A549 (cell line): ENCODE measurements around the gene JAKMIP1. TPM values are rescaled to one million over a fixed set of nuclear protein-coding genes. Genes with fewer than 3 reads are reported as not detected.

Source experiments
- ATAC-seq, 2 experiments: fragments of 200-7000 bp in 1 of 2; fragments of >200 bp in 1 of 2; cut with Nextera tagmentation in 1 of 2; cut with Tn5 transposase in 1 of 2; 3 replicates each; pipeline versions ENCODE4 v1.8.0 to v1.9.1; 2018 to 2020; ENCODE audit warnings: mild to moderate bottlenecking in 1 of 2, moderate library complexity in 1 of 2
- CTCF ChIA-PET: fragments of 300-600 bp; sonication (Branson Sonifier 250); formaldehyde crosslinking; extraction: SDS; loops from one replicate; lab custom pipeline; 2021; ENCODE audit warnings: antibody characterized with exemption, inconsistent platforms; lab: Yijun Ruan, JAX
- POLR2A ChIA-PET: fragments of 350-600 bp; formaldehyde crosslinking; extraction: SDS; loops from one replicate; lab custom pipeline; 2021; ENCODE audit warnings: antibody characterized with exemption, inconsistent platforms; lab: Yijun Ruan, JAX
- DNase-seq, 2 experiments: peaks; one replicate each; pipeline versions ENCODE4 v3.0.0 to v3.0.0-alpha.2; 2011 to 2016; ENCODE audit warnings: low read depth in 1 of 2, low spot score in 1 of 2
- FAIRE-seq: peaks from 2 replicates; lab custom pipeline; 2011; peaks lifted over from hg19 to GRCh38; lab: Jason Lieb, UNC
- H3K27ac ChIP-seq, 2 experiments: fragments of >200 bp; sonication (Bioruptor Twin); formaldehyde crosslinking; 3 replicates each; pipeline ENCODE4 v1.5.1; 2016 to 2017
- H3K4me1 ChIP-seq: fragments of >200 bp; sonication (Bioruptor Twin); formaldehyde crosslinking; 3 replicates; pipeline ENCODE4 v1.6.1; 2016
- H3K4me2 ChIP-seq: fragments of >200 bp; sonication (Bioruptor Twin); formaldehyde crosslinking; 3 replicates; pipeline ENCODE4 v1.6.1; 2016
- H3K4me3 ChIP-seq: fragments of >200 bp; sonication (Bioruptor Twin); formaldehyde crosslinking; 3 replicates; pipeline ENCODE4 v1.5.1; 2016
- H3K9me3 ChIP-seq: fragments of >200 bp; sonication (Bioruptor Twin); formaldehyde crosslinking; 3 replicates; pipeline ENCODE4 v1.6.1; 2016
- BHLHE40 ChIP-seq: IDR thresholded peaks from 2 replicates; pipeline ENCODE4 v1.6.1; 2012; ENCODE audit warnings: low read depth, low read length, inconsistent platforms
- CEBPB ChIP-seq, 2 experiments: fragments of >200 bp in 1 of 2; sonication (Bioruptor Twin) in 1 of 2; formaldehyde crosslinking in 1 of 2; IDR thresholded peaks; 2 replicates each; pipeline ENCODE4 v1.6.1; 2012 to 2016
- CTCF ChIP-seq: fragments of >200 bp; sonication (Bioruptor Twin); formaldehyde crosslinking; IDR thresholded peaks from 3 replicates; pipeline ENCODE4 v1.5.1; 2016
- EP300 ChIP-seq, 2 experiments: fragments of >200 bp; sonication (Bioruptor Twin); formaldehyde crosslinking; IDR thresholded peaks; 2 replicates in 1 of 2; 3 replicates in 1 of 2; pipeline ENCODE4 v1.6.1; 2016 to 2017
- FOXS1 ChIP-seq: fragments of 250-450 bp; sonication (Bioruptor Pico); IDR thresholded peaks from 2 replicates; pipeline ENCODE4 v1.5.0; 2020; ENCODE audit warnings: mild to moderate bottlenecking, moderate library complexity
- HDAC2 ChIP-seq: fragments of 200-600 bp; sonication (generic); IDR thresholded peaks from 2 replicates; pipeline ENCODE4 v1.6.1; 2016
- JUN ChIP-seq, 2 experiments: fragments of >200 bp; sonication (Bioruptor Twin); formaldehyde crosslinking; IDR thresholded peaks; 2 replicates in 1 of 2; 3 replicates in 1 of 2; pipeline ENCODE4 v1.6.1; 2016 to 2017
- MAZ ChIP-seq: fragments of 150-350 bp; IDR thresholded peaks from 2 replicates; pipeline ENCODE4 v1.6.1; 2014; ENCODE audit warnings: antibody characterized with exemption, low read depth, low read length, borderline replicate concordance
- NR3C1 ChIP-seq: fragments of >200 bp; sonication (Bioruptor Twin); formaldehyde crosslinking; IDR thresholded peaks from 3 replicates; pipeline ENCODE4 v1.6.1; 2017
- PHF8 ChIP-seq: fragments of 200-600 bp; sonication (generic); IDR thresholded peaks from 2 replicates; pipeline ENCODE4 v1.6.1; 2016; ENCODE audit warnings: low read depth, mild to moderate bottlenecking, antibody characterized with exemption, moderate library complexity, borderline replicate concordance
- RAD21 ChIP-seq, 2 experiments: fragments of >200 bp in 1 of 2; sonication (Bioruptor Twin) in 1 of 2; formaldehyde crosslinking in 1 of 2; IDR thresholded peaks in 1 of 2; conservative IDR thresholded peaks in 1 of 2; 2 replicates in 1 of 2; 3 replicates in 1 of 2; pipeline ENCODE4 v1.6.1; 2012 to 2018; ENCODE audit warnings: inconsistent platforms in 1 of 2
- SMC3 ChIP-seq: fragments of >200 bp; sonication (Bioruptor Twin); formaldehyde crosslinking; IDR thresholded peaks from 3 replicates; pipeline ENCODE4 v1.6.1; 2018; ENCODE audit warnings: inconsistent platforms
- TFCP2L1 ChIP-seq: fragments of 250-450 bp; sonication (Bioruptor Pico); IDR thresholded peaks from 2 replicates; pipeline ENCODE4 v1.5.0; 2021; ENCODE audit warnings: mild to moderate bottlenecking
- TP53 ChIP-seq: fragments of 250-450 bp; sonication (Bioruptor Pico); IDR thresholded peaks from 2 replicates; pipeline ENCODE4 v1.5.0; 2021; ENCODE audit warnings: mild to moderate bottlenecking, moderate library complexity
- ZC3H11A ChIP-seq: fragments of 450-650 bp; IDR thresholded peaks from 2 replicates; pipeline ENCODE4 v1.6.1; 2014; ENCODE audit warnings: antibody characterized with exemption, mild to moderate bottlenecking
- ZFP36 ChIP-seq: fragments of 450-650 bp; IDR thresholded peaks from 2 replicates; pipeline ENCODE4 v1.6.1; 2014; ENCODE audit warnings: borderline replicate concordance; ENCODE audit not compliant: partially characterized antibody
- ZNF302 ChIP-seq: fragments of 250-450 bp; sonication (Bioruptor Pico); IDR thresholded peaks from 2 replicates; pipeline ENCODE4 v1.9.0; 2021; ENCODE audit warnings: inconsistent platforms, mild to moderate bottlenecking, moderate library complexity
- WGBS: methylation state at CpG from one replicate; pipeline ENCODE4 v1.1.6; 2017; ENCODE audit errors: missing lambda C conversion rate; 5-methylcytosine and 5-hydroxymethylcytosine counted together
- polyA plus RNA-seq, 4 experiments: library from polyadenylated mRNA; depleted of rRNA in 3 of 4; stranded (reverse); fragments of >200 nt; fragmentation: RNase III in 1 of 4; extraction: RNeasy Plus Mini Kit Qiagen cat#74134 plus additional on column Dnase treatment in 1 of 4; gene quantifications; 2 replicates in 3 of 4; 3 replicates in 1 of 4; pipeline ENCODE4 v1.2.3, GENCODE V29; 2011 to 2017
- TF ChIP-seq, protein P1 (sequence below): fragments of 150-350 bp; IDR thresholded peaks from 2 replicates; pipeline ENCODE4 v1.6.1; 2014; ENCODE audit warnings: low read depth, mild to moderate bottlenecking, low read length
- TF ChIP-seq, protein P2 (sequence below): IDR thresholded peaks from 2 replicates; pipeline ENCODE4 v1.6.1; 2012
- TF ChIP-seq, protein P3 (sequence below): fragments of >200 bp; sonication (Bioruptor Twin); formaldehyde crosslinking; IDR thresholded peaks from 3 replicates; pipeline ENCODE4 v1.6.1; 2016
- TF ChIP-seq, protein P4 (sequence below): fragments of 450-650 bp; IDR thresholded peaks from 2 replicates; pipeline ENCODE4 v1.6.1; 2014; ENCODE audit warnings: antibody characterized with exemption
- TF ChIP-seq, protein P5 (sequence below): fragments of 200-600 bp; sonication (generic); IDR thresholded peaks from 2 replicates; pipeline ENCODE4 v1.6.1; 2016; ENCODE audit warnings: antibody characterized with exemption, mild to moderate bottlenecking, moderate library complexity

Gene JAKMIP1
- polyA plus RNA-seq, 2 of the 4 experiments (the other 2 are of a cell fraction), result not detected

DNA sequence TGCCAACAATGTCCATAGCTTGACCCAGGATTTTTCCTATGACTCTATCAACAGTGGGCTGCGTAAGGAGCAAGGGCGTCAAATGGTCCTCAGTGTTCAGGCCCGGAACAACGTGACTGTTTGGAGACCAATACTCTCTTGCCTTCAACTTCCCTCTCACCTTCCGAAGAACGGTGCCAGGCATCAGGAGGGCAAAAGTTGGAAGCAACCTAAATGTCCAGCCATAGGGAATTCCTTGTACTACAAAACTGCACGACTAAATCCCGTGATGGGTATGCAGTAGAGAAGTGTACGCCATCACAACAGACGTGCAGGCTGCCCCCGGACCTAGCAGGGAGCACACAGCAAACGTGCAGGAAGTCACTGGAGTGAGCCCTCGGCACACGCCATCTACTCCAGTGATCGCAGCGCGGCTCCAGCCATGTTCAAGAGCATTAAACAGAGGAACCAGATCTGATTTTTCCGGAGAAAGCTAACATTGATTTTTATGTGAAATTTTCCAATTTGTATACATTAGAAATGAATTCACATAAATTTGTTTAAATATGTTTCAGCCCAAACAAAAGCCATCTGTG lies 79.0 kb downstream of the JAKMIP1 start:
- TF ChIP-seq, protein P1, sequence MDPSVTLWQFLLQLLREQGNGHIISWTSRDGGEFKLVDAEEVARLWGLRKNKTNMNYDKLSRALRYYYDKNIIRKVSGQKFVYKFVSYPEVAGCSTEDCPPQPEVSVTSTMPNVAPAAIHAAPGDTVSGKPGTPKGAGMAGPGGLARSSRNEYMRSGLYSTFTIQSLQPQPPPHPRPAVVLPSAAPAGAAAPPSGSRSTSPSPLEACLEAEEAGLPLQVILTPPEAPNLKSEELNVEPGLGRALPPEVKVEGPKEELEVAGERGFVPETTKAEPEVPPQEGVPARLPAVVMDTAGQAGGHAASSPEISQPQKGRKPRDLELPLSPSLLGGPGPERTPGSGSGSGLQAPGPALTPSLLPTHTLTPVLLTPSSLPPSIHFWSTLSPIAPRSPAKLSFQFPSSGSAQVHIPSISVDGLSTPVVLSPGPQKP, result no peak
- TF ChIP-seq, protein P2, sequence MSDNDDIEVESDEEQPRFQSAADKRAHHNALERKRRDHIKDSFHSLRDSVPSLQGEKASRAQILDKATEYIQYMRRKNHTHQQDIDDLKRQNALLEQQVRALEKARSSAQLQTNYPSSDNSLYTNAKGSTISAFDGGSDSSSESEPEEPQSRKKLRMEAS, result no peak
- no peak for TF ChIP-seq MAZ
- TF ChIP-seq, all 56 proteins: peak for 0
- Histone ChIP-seq H3K4me3 (no peak overlapping the region), H3K4me2 (no peak overlapping the region), H3K9me3 (no peaks in the 10 kb centered on the region), H3K4me1 (no peaks in the 10 kb centered on the region), H3K27ac (no peak overlapping the region)
- CTCF ChIA-PET, result no interaction called here
- no peak for DNase-seq
- POLR2A ChIA-PET, result no interaction called here
- no peak for FAIRE-seq
- ATAC-seq, result no peak
- 73% methylated on average over 18 of the region's 18 CpGs for WGBS

GRCh38 chr4:6120361-6120760 lies 80.0 kb downstream of the JAKMIP1 start:
- WGBS, result 44% methylated on average over 6 of the region's 6 CpGs
- FAIRE-seq (no peak), DNase-seq (no peak), ATAC-seq (no peak)
- H3K4me2 ChIP-seq, result no peak overlapping the region
- no peak overlapping the region for H3K4me3 ChIP-seq
- H3K4me1 ChIP-seq, result no peaks in the 10 kb centered on the region
- POLR2A ChIA-PET, result no interaction called here
- H3K27ac ChIP-seq, result no peak overlapping the region
- CTCF ChIA-PET, result interaction anchor here (1.0 to 1.1 kb wide), 2 partner anchors 20 to 33 kb away, joined by 3 read pairs; no protein-coding TSS in a partner anchor
- TF ChIP-seq TFCP2L1 (CRISPR knock-in tag), result no peak
- no peak for TF ChIP-seq SMC3
- TF ChIP-seq FOXS1 (CRISPR knock-in tag), result no peak
- no peak for TF ChIP-seq NR3C1
- TF ChIP-seq, protein P3, sequence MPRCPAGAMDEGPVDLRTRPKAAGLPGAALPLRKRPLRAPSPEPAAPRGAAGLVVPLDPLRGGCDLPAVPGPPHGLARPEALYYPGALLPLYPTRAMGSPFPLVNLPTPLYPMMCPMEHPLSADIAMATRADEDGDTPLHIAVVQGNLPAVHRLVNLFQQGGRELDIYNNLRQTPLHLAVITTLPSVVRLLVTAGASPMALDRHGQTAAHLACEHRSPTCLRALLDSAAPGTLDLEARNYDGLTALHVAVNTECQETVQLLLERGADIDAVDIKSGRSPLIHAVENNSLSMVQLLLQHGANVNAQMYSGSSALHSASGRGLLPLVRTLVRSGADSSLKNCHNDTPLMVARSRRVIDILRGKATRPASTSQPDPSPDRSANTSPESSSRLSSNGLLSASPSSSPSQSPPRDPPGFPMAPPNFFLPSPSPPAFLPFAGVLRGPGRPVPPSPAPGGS, result no peak
- TF ChIP-seq ZC3H11A, result no peak
- no peak for TF ChIP-seq BHLHE40
- TF ChIP-seq, protein P4, sequence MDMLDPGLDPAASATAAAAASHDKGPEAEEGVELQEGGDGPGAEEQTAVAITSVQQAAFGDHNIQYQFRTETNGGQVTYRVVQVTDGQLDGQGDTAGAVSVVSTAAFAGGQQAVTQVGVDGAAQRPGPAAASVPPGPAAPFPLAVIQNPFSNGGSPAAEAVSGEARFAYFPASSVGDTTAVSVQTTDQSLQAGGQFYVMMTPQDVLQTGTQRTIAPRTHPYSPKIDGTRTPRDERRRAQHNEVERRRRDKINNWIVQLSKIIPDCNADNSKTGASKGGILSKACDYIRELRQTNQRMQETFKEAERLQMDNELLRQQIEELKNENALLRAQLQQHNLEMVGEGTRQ, result no peak
- TF ChIP-seq CEBPB (IDR thresholded peaks at IDR 0.05), result no peak
- H3K9me3 ChIP-seq, result no peaks in the 10 kb centered on the region

- Histone ChIP-seq H3K27ac (no peak overlapping the region), H3K9me3 (no peaks in the 10 kb centered on the region), H3K4me3 (no peak overlapping the region), H3K4me1 (no peaks in the 10 kb centered on the region), H3K4me2 (no peak overlapping the region)
- 32% methylated on average over 5 of the region's 5 CpGs for WGBS
- FAIRE-seq (no peak), ATAC-seq (no peak), DNase-seq (no peak)
- ChIA-PET CTCF (interaction anchor here (1.1 kb wide), 1 partner anchor 21 kb away, joined by 3 read pairs; no protein-coding TSS in a partner anchor), POLR2A (no interaction called here)
- TF ChIP-seq EP300 (IDR thresholded peaks at IDR 0.05) (no peak), TFCP2L1 (CRISPR knock-in tag) (no peak), CEBPB (IDR thresholded peaks at IDR 0.05) (no peak), ZNF302 (no peak), JUN (IDR thresholded peaks at IDR 0.05) (no peak), RAD21 (conservative IDR thresholded peaks at IDR 0.05 in 1 of 2, IDR thresholded peaks at IDR 0.05 in 1 of 2) (no peak), TP53 (CRISPR knock-in tag) (no peak), HDAC2 (no peak), CTCF (no peak), SMC3 (no peak), PHF8 (no peak), ZFP36 (no peak)
- TF ChIP-seq, protein P5, sequence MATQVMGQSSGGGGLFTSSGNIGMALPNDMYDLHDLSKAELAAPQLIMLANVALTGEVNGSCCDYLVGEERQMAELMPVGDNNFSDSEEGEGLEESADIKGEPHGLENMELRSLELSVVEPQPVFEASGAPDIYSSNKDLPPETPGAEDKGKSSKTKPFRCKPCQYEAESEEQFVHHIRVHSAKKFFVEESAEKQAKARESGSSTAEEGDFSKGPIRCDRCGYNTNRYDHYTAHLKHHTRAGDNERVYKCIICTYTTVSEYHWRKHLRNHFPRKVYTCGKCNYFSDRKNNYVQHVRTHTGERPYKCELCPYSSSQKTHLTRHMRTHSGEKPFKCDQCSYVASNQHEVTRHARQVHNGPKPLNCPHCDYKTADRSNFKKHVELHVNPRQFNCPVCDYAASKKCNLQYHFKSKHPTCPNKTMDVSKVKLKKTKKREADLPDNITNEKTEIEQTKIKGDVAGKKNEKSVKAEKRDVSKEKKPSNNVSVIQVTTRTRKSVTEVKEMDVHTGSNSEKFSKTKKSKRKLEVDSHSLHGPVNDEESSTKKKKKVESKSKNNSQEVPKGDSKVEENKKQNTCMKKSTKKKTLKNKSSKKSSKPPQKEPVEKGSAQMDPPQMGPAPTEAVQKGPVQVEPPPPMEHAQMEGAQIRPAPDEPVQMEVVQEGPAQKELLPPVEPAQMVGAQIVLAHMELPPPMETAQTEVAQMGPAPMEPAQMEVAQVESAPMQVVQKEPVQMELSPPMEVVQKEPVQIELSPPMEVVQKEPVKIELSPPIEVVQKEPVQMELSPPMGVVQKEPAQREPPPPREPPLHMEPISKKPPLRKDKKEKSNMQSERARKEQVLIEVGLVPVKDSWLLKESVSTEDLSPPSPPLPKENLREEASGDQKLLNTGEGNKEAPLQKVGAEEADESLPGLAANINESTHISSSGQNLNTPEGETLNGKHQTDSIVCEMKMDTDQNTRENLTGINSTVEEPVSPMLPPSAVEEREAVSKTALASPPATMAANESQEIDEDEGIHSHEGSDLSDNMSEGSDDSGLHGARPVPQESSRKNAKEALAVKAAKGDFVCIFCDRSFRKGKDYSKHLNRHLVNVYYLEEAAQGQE, result no peak
These were observed 80.8 kb downstream of the JAKMIP1 start for GRCh38 chr4:6119507-6120020.
